CD1c-positive myeloid dendritic cell (primary cell): ENCODE data around the gene LONP2.
A peak's percentile ranks its signal among the peaks of the same experiment; 100 is the strongest.
"Not testable (repeated sequence)": the region's sequence is repeated elsewhere in the genome, so short reads cannot be mapped to it uniquely, and the experiment has no call there.

Experiments used
- DNase-seq: peaks from one replicate; pipeline ENCODE4 v3.0.0-alpha.2; 2016; ENCODE audit errors: extremely low spot score

LONP2 gene

DNA sequence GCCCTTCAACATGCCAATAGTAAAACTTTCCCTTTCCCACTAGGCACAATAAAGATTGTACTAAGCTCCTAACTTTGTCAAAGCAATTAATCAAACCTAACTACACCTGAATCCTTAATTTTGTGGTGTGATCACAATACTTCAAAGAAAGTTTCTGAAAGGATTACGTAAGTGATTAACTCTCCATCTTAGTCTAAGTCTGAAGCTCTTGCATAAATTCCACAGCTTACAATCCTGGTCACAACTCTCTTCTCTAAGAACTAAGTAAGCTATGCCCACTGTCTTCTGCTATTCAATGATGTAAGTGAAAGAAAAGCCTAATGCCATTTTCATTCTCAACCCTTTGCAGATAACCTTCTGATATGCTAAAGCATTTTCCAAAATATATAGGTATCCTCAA lies 125.7 kb downstream of the LONP2 start:
- DNase-seq, result no peak

DNA sequence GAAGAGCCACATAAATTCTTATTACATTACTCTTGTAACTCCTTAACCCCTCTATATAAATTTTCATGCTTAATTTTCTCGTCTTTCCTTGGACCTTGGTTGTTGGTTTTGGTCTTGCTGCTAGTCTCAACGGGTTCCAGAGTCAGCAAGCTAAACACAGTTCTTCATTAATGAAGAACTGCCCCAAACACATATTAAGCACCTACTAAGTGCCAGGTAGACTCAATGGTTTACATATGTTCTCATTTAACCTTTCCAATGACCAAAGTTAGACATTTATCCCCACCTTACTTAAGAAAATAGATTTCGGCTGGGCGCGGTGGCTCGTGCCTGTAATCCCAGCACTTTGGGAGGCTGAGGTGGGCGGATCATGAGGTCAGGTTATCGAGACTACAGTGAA lies 126.1 kb downstream of the LONP2 start:
- DNase-seq, result no peak

DNA sequence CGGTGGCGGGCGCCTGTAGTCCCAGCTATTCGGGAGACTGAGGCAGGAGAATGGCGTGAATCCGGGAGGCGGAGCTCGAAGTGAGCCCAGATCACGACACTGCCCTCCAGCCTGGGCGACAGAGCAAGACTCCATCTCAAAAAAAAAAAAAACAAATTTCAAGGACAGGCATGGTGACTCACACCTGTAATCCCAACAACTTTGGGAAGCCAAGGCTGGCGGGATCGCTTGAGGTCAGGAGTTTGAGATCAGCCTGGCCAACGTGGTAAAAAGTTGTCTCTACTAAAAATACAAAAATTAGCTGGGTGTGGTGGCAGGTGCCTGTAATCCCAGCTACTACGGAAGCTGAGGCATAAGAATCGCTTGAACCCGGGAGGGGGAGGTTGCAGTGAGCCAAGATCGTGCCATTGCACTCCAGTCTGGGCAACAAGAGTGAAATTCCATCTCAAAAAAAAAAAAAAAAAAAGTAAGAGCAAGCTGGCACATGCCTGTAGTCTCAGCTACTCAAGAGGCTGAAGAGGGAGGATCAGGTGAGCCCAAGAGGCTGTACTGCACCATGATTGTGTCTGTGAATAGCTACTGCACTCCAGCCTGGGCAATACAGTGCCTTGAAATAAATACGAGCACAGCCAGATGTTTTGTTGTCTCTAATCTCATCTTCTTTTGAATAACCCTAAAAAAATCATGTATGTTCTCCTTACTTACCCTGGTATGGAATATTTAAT lies 126.7 kb downstream of the LONP2 start:
- not testable (repeated sequence) for DNase-seq

DNA sequence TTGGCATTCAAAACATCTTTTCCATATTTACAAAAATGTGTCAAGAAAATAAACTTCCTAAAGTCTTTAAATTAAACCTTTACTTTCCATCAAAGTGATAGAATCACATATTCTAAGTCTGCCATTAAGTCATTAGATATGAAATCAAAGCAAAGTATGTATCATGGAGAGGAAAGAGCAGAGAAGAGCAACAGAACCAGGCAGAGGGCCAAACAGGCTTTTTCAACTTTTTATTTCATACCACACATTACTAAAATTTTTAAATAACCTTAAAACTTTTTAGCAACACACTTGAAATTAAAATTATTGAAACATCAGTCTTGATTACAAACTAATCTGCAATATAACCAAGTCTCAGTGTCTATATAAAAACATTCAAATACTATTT lies 127.3 kb downstream of the LONP2 start:
- DNase-seq, result no peak

DNA sequence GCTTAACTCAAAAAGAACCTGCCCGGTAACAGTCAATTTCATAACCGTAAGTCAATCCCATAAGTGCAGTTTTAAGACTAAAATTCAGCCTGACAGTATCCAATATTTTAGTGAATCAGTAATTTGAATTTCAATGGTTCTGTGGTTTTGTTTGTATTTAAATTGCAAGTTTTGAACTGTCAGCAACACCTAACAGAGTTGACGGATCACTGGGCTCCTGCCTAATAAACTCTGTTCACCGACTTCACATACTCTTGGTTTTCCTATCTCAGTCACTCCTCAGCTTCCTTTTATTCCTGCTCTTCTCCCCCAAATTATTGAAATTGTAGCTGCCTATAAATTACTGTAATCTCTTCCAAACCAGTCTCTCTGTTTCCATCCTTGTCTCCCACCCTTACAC lies 128.6 kb downstream of the LONP2 start:
- DNase-seq, result no peak

DNA sequence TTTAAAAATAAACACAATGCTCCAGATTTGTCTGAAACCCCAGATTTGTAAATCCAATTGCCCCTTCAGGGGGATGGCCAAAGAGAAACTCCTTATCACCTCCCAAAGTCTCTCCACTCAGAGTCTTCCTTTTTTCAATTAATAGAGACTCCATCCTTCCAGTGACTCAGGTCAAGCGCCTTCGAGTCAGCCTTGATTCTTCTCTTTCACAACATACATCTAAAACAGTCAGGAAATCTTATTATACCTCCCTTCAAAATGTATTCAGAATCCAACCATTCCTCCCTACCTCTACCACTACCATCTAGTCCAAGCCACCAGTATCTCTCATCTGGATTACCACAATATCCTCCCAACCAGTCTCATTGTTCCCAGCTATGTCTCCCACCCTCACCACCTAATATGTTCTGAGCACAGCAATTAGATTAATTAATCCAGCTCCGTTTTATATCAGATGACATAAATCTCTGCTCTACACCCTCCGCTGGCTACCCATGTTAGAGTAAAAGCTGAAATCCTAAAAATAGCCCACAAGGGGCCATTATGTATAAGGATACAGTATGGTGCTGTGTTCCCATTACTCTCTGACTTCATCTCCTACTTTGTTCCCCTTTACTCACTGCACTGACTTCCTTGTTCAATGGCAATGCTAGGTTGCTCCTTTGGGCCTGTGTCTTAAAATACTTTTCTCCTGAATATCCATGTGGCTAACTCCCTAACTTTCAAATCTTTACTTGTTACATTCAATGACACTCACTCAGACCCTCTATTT lies 129.3 kb downstream of the LONP2 start:
- DNase-seq, result peak; percentile 57

DNA sequence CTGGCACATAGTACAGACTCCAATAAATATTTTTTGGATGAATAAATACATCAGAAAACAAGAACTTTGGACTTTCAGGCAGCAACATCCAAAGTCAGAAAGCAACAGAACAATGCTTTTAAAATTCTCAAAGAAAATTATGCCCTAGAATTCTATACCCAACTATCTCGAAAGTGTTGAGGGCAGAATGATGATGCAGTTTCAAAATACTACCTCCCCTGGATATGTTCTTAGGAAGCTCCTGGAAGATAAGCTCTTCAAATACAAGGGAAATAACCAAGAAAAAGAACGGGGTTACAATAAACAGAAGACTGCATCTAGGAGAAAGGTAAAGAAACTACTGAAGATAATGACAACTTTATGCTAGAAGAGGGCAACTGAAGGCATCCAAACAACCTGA lies 130.2 kb downstream of the LONP2 start:
- no peak for DNase-seq

DNA sequence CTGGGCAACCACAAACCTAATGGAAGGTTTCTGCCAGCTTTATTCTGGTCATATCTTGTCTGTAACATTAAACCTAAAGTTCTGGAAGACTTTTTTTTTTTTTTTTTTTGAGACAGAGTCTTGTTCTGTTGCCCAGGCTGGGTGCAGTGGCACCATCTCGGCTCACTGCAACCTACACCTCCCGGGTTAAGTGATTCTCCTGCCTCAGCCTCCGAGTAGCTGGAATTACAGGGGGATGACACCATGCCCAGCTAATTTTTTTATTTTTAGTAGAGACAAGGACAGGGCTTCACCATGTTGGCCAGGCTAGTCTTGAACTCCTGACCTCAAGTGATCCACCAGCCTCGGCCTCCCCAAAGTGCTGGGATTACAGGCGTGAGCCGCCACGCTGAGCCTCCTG lies 133.2 kb downstream of the LONP2 start:
- DNase-seq, result not testable (repeated sequence)

DNA sequence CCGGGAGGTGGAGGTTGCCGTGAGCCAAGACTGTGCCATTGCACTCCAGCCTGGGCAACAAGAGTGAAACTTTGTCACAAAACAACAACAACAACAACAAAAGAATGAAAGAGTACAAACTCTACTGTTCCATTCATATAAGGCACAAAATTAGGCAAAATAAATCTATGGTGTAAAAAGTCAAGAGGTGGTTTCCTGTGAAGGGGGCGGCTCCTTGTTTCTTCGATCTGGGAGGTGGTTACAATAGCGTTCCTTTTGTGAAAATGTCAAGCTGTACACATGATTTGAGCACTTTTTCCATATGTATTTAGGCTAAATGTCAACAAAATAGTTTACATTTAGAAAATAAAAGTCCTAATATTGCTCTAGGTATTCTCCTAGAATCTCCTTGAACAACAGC lies 134.2 kb downstream of the LONP2 start:
- no peak for DNase-seq

DNA sequence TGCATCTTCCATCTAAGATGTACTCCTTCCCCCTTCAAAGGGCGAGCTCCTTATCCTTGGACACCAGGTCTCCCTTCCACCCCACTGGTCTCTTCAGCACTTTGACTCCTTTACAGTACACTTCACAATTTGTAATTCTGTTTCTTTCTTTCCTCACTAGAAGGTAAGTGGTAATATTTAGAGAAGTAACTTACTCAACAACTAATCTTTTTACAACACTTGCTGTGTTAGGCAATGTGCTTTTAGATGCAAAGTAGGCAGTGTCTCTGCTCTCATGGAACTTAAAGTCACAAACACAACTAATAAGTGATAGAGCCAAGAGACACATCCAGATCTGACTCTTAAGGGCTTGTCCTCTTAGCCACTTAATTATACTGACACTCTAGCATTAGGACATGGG lies 134.7 kb downstream of the LONP2 start:
- DNase-seq, result peak; percentile 75

DNA sequence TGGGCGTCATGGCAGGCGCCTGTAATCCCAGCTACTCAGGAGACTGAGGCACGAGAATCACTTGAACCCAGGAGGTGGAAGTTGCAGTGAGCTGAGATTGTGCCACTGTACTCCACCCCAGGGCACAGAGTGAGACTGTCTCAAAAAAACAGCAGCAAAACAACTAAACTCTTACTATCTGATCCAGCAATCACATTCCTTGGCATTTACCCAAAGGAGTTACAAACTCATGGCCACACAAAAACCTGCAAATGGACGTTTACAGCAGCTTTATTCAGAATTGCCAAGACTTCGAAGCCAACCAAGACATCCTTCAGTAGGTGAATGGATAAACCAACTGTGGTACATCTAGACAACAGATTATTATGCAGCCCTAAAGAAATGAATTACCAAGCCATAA lies 137.1 kb downstream of the LONP2 start:
- no peak for DNase-seq

DNA sequence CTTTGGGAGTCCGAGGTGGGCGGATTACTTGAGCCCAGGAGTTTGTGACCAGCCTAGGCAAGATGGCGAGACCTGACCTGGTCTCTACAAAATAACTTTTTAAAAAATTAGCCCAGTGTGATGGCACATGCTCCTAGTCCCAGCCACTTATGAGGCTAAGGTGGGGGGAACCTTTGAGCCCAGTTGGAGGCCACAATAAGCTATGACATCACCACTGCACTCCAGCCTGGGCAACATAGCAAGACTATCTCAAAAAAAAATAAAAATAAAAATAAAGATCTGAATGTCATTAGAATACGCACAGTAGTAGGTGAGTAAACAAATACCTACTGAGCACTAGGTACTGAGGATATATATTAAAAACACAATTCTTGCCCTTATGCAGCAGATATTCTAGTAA lies 138.0 kb downstream of the LONP2 start:
- DNase-seq, result no peak

DNA sequence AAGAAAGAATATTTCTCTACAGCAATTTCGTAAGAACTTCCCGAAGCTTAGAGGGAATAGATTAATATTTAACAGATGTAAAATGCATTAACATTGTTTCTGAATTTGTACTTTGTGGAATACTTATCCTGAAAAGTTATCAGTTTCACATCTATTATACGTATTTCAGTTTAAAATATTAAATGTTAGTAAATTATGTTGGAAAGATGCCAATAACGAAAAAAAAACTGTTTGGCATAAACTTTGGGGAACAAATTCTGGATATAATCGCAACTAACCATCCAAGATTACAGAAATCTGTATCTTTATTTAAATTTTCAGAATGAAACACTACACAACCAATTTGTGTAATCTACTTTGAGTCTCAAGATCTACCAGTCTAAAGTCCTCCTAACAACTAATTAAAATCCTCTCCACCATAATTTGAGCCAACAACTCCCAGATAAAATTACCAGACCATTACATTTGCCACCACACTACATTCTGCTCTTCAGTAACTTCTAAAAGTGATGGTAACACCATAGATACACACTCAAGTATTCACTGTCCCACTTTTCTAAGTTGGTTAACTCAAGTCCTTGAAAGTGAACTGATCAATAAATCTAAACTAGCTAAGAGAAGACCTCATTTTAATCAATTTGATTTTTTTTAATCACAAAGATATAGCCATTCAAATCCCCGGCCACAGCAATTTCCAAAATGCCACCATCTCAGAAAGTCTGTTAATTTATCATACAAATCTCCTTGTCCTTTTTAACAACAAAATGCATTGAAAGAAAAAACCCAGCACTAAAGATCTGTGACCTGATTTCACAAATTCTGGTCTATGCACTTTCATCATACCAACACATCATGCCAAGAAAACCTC lies 139.1 kb downstream of the LONP2 start:
- no peak for DNase-seq

DNA sequence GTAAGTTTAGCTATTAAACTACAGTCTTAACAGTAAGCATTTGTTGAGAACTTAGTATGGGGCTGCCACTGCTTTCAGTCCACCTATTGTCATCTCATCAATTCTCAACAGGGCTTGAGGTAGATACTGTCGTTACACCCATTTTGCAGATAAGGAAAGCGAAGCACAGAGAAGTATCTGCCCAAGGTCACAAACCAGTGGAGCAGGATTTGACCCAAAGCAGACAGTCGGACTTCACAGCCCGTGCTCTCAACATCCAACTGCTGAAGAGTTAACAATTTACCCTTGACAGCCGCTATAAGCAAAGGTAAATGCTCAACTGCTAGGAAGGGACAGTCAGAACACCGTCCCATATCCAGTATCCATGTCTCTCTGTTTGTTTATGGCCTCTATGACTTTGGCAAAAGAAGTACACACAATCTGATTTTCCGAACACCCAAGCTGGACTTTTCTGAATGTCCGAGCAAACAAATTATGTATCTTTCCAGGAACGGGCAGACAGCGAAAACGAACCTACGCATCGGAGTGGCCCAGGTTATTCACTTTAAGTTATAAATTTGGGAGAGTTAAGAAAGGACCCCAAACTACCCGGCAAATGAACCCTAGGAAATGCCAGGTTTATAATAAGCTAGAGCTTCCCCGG lies 139.9 kb downstream of the LONP2 start:
- DNase-seq, result no peak

DNA sequence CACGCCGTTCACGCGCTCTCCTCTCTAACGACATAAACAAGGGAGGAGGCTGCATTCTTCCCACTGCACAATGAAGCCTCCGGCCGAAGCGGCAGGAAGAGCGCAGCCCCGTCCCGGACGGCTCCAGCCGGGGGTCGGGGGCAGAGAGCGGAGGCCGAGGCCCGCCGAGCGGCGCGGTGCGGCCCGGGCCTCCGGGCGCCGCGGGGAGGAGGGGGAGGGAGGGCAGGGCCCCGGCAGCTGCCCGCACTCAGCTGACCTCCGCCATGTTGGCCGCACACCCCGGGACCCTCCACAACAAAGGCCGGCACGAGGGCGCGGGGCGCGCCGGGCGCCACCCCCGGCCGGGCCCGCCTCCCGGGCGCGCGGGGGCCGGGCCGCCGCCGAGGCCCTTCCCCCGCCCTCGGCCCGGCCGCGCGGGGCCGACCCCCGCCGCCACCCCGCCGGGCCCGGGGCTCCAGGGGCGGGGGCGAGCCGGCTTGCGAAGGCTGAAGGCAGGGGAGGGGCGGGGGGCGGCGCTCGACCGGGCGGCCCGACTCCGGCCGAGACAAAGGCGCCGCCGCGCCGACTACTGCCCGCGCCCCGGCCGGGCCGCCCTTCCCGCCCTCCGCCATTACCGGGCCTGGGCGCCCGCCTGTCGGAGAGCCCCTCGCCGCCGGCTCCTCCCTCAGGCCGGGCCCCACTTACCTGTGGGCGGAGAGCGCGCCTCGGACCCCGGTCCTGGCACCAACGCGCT lies 140.6 kb downstream of the LONP2 start:
- peak; percentile 66 for DNase-seq

DNA sequence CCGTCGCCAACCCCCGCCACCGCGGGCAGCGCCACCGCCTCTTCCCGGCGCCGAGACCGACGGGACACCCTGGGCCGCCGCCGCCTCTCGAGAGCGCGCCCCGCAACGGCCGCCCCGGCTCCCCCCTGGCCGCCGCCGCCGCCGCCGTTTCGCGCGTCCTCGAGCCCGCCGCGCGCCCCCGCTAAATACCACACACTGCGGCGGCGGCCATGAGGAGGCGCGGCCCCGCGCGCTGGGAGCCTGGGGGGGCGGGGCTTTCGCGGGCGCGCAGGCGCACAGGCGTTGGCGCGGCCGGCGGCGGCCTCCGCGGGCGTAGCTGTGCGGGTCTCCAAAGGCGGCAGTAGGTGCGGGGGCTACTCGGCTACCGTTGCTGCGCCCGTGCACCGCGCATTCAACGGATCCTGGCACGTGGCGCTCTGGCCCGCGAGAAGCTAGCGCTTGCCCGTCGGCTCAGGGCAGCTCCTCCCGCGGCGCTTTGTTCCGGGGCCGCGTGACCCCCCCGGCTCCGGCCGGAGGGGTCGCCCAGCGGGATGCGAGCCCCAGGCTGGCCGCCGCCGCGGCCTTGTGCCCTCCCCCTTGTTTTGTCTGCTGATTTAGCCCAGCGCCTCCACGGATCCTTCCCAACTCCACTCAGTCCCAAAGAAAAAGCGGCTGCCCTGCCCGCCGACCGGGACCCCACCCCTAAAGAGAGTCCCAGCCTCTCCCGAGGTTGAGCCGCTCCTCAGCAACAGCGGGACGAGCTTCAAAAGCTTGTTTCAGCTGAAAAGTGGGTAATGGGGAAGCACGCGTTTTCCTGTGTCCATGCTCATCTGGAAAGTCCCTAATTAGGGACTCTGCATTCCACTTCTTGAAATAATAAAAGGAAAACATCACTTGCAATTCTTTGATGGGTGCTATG lies 141.4 kb downstream of the LONP2 start, which contains the start of gene SIAH1:
SIAH1 (minus strand) TSS at position 161 of the 898 bp plus-strand sequence. CDS start 22,985 bp downstream, outside the sequence.
- DNase-seq, result peak; percentile 92

DNA sequence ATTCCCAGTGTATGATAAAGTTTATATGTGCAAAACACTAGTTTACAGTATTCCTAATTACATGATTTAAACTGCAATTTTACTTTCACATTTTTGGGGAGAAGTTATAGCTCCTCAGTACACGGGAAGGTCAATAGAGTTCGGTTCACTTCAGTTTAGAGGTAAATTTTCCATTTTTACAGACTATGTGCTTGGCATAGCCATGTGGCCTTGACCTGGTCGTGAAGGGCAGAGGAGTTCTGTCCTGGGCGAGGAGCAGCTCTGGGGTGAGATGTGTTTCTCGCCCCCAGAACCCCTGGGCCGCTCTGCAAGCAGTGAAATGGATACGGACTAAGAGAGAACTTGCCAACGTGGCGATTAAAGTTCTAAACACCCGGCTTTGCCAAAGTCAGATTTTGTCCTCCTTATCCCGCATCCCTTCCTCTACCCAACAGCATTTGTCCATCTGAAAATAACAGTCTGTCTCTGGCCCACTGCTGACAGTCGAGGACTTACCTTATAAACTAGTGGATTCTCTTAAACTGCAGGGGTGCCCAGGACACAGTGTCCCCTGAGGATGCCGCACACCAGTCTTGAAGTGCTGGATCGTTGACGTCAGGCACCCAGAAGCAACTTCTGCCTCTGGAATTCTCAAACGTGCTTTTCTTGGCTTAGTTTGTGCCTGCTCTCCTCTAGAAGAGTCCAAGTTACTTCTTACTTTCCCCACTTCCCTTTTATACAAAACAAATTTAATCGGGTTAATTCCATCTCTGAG lies 142.6 kb downstream of the LONP2 start:
- no peak for DNase-seq

DNA sequence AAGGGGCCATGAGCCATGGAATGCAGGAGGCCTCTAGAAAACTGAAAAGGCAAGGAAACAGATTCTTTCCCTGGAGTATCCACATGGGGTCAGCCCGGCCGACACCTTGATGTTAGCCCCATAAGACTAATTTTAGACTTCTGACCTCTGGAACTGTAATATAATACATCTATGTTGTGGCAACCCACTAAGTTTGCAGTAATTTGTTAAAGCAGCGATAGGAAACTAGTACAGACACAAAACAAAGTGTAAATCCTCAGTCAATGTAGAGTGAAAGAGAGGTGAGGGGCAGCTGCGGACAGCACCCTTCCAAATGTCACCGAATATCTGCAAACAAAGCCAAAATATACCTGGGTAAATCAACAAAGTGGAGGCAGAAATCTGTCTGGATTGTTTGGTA lies 148.3 kb downstream of the LONP2 start:
- no peak for DNase-seq
